Brain microvascular endothelial cell (primary cell): ENCODE data around the gene SDC1.

Experiments
- DNase-seq: peaks from one replicate; pipeline ENCODE4 v3.0.0-alpha.2; 2020
- H3K27ac ChIP-seq: fragments of 250-450 bp; sonication (Bioruptor Pico); 2 replicates; pipeline ENCODE4 v1.5.1; 2020; ENCODE audit warnings: mild to moderate bottlenecking, moderate library complexity
- H3K27me3 ChIP-seq: fragments of 250-450 bp; sonication (Bioruptor Pico); replicated peaks from 2 replicates; pipeline ENCODE4 v1.5.1; 2020; ENCODE audit warnings: mild to moderate bottlenecking
- H3K36me3 ChIP-seq: fragments of 250-450 bp; sonication (Bioruptor Pico); replicated peaks from 2 replicates; pipeline ENCODE4 v1.5.1; 2020; ENCODE audit warnings: mild to moderate bottlenecking
- H3K4me3 ChIP-seq: 2 replicates; pipeline ENCODE4 v1.5.1; 2011; ENCODE audit warnings: low read depth, mild to moderate bottlenecking, control low read depth, low read length, moderate library complexity
- in situ Hi-C: cut with HindIII; loops from 2 replicates; pipeline ENCODE4 v1.10.0; 2017; ENCODE audit warnings: low sequenced_read_pairs, low pct_ligation_motif_present
- TF ChIP-seq, protein P1 (sequence below): IDR thresholded peaks from 2 replicates; pipeline ENCODE4 v1.5.1; 2011; ENCODE audit warnings: low read depth, mild to moderate bottlenecking, moderate library complexity, low read length, control low read depth, inconsistent platforms; ENCODE audit errors: missing control alignments

SDC1 gene

DNA sequence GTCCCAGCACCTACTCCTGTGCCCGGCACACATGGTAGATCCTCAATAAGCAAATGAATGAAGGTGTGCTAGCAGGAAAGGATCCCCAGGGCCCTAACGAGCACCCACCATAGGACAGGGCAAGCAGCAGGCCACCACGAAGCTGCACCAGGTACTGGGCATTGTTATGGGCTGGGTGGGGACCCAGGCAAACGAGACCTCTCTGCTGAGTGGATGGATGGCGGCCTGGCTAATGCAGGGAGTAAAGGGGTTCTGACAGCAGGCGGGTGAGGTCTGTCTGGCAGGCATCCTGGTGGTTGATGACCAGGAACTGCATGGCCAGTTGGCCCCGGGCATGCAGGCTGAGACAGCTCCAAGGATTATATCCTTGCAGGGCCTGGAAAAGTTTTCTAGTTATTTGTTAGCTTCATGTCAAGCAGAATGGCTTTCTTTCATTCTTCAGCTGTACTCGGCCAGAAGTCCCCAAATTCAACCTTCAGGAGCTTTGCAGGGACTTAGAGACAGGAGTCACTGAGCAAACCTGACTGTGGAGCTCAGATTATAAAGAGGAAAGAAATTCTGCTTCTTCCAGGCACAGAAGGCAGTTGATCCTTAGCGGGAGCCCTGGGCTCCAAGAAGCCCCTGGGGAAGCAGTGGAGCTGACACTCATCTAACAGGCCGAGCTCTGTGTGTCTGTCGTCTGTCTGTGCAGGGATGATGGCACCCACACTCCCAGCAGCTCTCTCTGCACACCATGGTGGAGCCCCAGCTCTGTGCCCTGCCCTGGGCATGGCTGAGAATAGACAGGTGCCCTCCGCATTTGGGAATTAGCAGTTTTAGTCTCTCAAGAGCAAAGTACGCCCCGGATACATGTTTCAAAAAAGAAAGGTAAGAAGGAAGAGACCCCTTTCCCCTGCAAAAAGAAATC lies 51.2 kb downstream of the SDC1 start:
- no peak for DNase-seq
- Histone ChIP-seq H3K27ac (no peak overlapping the region), H3K36me3 (no peaks in the 10 kb centered on the region), H3K27me3 (no peaks in the 10 kb centered on the region), H3K4me3 (no peak overlapping the region)
- TF ChIP-seq, protein P1, sequence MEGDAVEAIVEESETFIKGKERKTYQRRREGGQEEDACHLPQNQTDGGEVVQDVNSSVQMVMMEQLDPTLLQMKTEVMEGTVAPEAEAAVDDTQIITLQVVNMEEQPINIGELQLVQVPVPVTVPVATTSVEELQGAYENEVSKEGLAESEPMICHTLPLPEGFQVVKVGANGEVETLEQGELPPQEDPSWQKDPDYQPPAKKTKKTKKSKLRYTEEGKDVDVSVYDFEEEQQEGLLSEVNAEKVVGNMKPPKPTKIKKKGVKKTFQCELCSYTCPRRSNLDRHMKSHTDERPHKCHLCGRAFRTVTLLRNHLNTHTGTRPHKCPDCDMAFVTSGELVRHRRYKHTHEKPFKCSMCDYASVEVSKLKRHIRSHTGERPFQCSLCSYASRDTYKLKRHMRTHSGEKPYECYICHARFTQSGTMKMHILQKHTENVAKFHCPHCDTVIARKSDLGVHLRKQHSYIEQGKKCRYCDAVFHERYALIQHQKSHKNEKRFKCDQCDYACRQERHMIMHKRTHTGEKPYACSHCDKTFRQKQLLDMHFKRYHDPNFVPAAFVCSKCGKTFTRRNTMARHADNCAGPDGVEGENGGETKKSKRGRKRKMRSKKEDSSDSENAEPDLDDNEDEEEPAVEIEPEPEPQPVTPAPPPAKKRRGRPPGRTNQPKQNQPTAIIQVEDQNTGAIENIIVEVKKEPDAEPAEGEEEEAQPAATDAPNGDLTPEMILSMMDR, result no peak
- in situ Hi-C loops, result no loop called here

DNA sequence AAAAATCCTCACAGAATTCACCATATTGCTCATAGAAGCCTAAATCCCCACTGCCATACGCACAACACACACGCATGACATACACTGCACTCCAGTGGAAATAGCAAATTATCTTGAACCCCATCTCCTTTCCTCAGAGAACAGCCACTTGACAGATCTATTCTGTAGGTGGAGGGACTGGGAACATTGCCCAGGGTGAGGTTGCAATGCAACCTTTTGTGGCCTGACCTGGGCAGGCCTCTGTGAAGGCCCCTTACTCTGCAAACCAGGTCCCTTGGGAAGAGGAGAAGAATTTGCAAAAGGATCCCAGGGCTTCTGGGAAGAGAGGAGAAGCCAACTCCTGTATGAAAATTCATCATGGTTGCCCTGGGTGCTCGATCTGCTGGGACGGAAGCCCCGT lies 51.9 kb downstream of the SDC1 start:
- Histone ChIP-seq H3K4me3 (no peak overlapping the region), H3K27me3 (no peaks in the 10 kb centered on the region), H3K27ac (no peak overlapping the region), H3K36me3 (no peaks in the 10 kb centered on the region)
- in situ Hi-C loops, result no loop called here
- DNase-seq, result no peak
- TF ChIP-seq, protein P1, result no peak

DNA sequence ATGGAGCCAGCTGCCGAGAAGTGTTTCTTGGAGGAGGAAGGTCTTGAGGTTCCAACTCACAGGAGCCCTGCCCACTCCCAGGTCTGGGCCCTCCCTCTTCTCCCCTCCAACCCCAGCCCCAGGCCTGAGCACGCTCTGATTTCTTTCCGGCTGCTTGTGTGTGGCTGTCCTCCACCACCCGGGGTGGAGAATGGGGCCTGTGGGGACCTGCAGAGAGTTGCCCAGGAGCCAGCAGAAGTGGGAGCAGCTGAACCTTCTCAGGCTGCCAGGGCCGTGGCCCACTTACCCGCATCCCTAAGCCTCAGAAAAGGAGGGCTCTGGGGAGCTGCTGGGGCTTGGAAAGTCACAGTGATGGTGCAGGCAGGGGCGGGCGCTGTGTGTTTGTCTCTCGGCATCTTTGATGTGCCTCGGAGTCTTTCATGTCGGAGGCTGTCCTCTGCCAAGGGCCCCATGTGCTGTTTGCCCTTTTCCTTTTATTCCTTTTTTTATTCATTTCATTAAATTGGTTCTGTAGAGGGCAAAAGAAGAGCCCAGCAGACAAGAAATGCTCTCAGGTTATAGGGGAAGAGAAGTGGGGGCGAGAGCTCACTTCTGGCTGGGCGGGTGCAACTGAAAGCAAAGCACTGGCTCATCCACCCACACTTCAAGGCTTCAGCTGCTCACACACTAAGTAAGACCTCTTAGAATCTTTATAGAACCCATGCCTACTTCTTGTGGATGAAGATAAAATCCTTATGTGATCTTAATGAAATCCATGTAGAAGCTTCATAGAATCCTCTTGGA lies 52.5 kb downstream of the SDC1 start:
- Histone ChIP-seq H3K27ac (no peak overlapping the region), H3K36me3 (no peaks in the 10 kb centered on the region), H3K27me3 (no peaks in the 10 kb centered on the region), H3K4me3 (no peak overlapping the region)
- in situ Hi-C loops, result no loop called here
- TF ChIP-seq, protein P1, result no peak
- no peak for DNase-seq

DNA sequence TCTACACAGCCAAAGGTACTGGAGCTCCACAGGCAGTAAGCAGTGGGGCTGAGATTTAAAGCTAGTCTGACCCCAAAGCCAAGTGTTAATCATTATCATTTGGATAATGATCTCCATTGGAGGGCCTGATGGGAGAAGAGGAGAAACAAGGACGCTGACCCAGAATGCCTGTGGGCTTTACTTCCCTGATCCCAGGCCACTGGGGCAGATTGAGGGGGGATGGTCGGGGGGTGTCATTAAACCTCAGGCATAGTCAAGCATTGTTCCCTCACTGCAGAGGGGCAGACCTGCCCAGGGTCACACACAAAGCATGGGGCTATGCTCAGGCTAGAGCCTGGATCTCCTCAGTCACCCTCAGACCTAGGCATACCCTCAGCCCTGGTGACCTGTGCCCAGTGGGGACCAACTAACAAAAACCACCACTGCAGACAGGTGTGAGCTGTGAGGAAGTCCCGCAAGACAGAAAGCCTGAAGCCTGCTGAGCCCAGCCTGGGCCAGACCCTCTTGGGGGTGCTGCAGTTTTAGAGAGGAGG lies 53.4 kb downstream of the SDC1 start:
- no peaks in the 10 kb centered on the region for H3K36me3 ChIP-seq
- no peak overlapping the region for H3K4me3 ChIP-seq
- TF ChIP-seq, protein P1, result no peak
- no peaks in the 10 kb centered on the region for H3K27me3 ChIP-seq
- H3K27ac ChIP-seq, result no peak overlapping the region
- in situ Hi-C loops, result no loop called here
- DNase-seq, result no peak

DNA sequence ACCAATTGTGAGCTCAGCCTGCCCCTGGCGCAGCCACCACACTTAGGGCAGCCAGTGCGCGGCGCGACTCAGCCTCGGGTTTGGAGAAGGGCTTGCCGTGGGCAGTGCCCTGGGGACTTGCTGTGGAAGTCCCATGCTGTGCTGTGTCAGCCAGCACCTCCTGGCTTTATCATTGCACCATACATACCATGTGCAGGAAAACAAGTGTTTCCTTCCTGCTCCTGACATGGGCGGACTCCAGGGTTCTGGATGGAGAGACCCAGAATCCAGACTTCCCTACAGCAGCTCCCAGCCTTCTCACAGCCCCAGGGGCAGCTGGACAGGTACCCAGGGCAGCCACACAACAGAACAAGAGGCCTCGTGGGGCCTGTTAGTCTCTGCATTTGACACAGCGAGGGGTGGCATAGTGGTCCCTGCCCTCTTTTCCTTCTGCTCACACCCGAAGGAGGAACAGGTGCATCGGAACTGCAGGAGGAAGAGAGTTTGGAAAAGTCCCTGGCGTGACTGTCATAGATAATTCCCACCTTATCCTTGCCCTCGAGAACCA lies 54.2 kb downstream of the SDC1 start:
- TF ChIP-seq, protein P1, result no peak
- Histone ChIP-seq H3K36me3 (no peaks in the 10 kb centered on the region), H3K4me3 (no peak overlapping the region), H3K27me3 (no peaks in the 10 kb centered on the region), H3K27ac (no peak overlapping the region)
- DNase-seq, result no peak
- in situ Hi-C loops, result no loop called here
